Astrocyte of the cerebellum (primary cell): ENCODE data around the gene OSBPL3.

ENCODE experiments used
- DNase-seq: peaks from one replicate; pipeline ENCODE4 v3.0.0-alpha.2; 2011; ENCODE audit warnings: low read depth
- H3K4me3 ChIP-seq: 2 replicates; pipeline ENCODE4 v1.5.1; 2011; ENCODE audit warnings: mild to moderate bottlenecking, low read depth, low read length, moderate library complexity
- CTCF ChIP-seq: IDR thresholded peaks from 2 replicates; pipeline ENCODE4 v1.5.1; 2012; ENCODE audit warnings: low read length, low read depth, moderate library complexity, mild to moderate bottlenecking; ENCODE audit errors: missing control alignments
- in situ Hi-C: cut with HindIII; loops from 2 replicates; pipeline ENCODE4 v1.10.0; 2017; ENCODE audit warnings: low sequenced_read_pairs

Gene OSBPL3

DNA sequence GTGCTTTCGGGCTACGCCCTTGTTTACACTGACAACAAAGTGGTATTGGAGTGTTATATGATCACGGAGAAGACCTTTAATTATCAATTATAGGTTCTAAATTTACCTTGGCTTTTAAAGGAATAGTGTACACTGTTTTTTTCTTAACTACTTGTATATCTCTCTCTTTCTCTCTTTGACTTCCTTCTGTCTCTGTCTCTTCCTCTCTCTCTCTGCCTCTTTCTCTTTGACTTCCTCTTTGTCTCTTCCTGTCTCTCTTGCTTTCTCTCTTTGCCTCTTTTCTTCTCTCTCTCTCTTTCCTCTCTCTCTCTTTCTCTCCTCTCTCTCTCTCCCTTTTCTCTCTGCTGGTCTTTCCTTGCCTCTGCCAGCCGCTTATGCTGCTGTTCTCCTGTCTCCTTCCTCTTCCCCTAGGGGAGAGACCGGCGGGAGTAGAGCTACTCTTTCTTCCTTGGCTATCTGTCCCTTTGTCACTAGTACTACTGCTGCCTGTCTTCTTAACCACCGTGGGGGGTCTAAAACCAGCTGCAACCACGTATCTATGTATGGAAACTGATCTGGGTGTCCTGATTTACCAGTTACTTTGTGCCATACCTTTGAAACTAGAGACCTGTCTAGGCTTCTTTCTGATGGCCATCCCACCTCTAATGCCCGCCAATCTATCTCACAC lies 185.9 kb downstream of the OSBPL3 start:
- no peak for DNase-seq
- in situ Hi-C loops = no loop called here
- TF ChIP-seq CTCF = no peak
- H3K4me3 ChIP-seq = no peak overlapping the region

DNA sequence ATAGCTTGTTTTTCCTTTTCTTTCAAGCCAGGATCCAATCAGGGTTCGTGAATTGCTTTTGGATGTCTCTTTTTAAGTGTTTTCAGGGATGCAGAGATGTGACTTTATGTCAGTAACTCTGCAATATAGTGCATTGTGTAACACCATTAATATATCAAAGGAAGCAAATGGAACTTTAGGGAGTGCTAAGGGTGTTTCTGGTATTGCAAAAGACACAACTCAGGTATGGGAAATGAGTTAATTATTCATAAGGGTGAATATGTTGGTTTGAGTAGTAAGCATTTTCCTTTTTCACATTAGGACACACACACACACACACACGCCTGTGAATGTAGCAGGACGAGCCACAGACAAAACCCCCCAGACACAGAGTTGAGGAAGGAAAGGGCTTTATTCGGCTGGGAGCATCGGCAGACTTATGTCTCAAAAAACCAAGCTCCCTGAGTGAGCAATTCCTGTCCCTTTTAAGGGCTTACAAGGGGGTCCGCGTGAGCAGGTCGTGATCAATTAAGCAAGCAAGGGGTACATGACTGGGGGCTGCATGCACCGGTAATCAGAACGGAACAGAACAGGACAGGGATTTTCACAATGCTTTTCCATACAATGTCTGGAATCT lies 190.9 kb downstream of the OSBPL3 start:
- in situ Hi-C loops = no loop called here
- no peak overlapping the region for H3K4me3 ChIP-seq
- no peak for DNase-seq
- TF ChIP-seq CTCF = no peak

- no peak for DNase-seq
- in situ Hi-C loops = no loop called here
- peak; percentile 43 for TF ChIP-seq CTCF
- no peak overlapping the region for H3K4me3 ChIP-seq
These were observed 191.9 kb downstream of the OSBPL3 start for GRCh38 chr7:24788075-24788474.

DNA sequence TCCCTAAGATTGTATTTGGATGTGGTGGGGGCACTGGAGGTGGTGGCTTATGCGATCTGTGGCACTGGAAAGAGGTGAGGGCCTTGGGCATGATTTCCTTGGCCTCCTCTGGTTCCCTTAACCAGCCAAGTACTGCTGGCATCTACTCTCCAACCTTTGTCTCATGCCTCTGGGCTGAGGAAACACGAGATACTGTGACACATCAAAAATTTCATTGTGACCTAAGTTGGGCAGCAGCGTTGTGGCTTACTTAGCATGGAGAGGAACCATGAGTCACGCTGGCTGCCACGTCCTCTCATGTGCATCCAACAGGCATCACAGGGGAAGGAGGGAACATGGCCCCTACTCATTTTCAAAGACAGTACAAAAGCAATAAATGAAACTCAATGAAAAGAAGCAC lies 193.0 kb downstream of the OSBPL3 start:
- in situ Hi-C loops = no loop called here
- peak; percentile 81 for DNase-seq

DNA sequence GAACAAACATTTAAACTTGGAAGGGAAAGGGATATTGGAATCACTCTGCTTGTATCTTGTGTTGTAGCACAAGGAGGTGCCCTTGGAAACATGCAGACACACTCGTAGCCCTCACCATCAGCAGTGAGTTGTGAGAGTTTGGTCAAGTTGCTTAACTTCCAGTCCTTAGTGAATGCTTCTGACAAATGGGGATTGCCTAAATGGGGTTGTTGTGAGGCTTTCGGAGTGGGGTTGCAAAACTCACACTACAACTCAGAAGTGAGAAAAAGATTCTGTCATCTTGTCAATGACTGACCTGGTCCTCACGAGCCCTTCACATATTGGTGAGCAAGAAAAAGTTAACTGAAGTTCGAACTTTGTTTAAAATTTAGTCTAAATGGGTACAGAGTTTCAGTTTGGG lies 193.7 kb downstream of the OSBPL3 start:
- TF ChIP-seq CTCF = no peak
- in situ Hi-C loops = no loop called here
- DNase-seq = no peak
- no peak overlapping the region for H3K4me3 ChIP-seq

More for the DNA sequence above, 193.0 kb downstream of the OSBPL3 start:
- TF ChIP-seq CTCF = no peak
- H3K4me3 ChIP-seq = no peak overlapping the region

DNA sequence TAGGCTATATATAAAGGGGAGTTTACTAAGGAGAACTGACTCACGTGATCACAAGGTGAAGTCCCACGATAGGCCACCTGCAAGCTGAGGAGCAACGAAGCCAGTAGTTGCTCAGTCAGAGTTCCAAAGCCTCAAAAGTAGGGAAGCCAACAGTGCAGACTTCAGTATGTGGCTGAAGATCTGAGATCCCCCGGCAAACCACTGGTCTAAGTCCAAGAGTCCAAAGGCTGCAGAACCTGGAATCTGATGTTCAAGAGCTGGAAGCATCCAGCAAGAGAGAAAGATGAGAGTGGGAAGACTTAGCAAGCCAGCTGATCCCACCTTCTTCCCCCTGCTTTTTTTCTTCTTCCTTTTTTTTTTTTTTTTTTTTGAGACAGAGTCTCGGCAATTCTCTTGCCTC lies 195.7 kb downstream of the OSBPL3 start:
- in situ Hi-C loops = no loop called here
- no peak for TF ChIP-seq CTCF
- no peak overlapping the region for H3K4me3 ChIP-seq
- DNase-seq = no peak
